Measurements from ENCODE around the gene PDE4C.

Gene PDE4C

DNA sequence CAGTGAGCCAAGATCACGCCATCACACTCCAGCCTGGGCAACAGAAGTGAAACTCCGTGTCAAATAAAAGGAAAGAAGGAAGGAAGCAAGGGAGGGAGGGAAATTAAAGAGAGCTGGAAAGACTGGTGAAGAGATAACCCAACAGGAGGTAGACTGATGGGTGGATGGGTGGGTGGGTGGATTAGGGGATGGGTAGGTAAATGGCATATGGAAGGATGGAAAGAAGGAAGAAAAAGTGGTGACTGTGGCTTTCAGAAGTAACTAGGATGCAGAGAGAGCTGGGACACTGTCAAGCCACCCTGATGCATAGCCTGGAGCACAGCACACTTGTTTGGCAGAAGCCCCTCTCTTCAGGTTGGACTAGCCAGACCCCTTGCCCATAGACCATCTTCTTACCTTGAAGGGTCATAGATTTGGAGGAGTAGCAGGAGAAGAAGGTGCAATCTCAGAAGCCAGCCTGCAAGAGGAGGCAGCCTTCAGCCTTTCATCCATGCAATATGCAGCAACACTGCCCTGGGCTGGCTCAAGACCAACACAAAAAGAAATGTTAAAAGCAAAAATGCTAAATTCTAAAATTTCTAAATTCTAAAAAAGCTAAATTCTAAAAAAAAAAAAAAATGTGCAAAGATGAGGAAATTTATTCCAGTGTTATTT is 43.0 kb upstream of the PDE4C start:
- no peak overlapping the region for H3K27ac ChIP-seq
- TF ChIP-seq, protein P1, sequence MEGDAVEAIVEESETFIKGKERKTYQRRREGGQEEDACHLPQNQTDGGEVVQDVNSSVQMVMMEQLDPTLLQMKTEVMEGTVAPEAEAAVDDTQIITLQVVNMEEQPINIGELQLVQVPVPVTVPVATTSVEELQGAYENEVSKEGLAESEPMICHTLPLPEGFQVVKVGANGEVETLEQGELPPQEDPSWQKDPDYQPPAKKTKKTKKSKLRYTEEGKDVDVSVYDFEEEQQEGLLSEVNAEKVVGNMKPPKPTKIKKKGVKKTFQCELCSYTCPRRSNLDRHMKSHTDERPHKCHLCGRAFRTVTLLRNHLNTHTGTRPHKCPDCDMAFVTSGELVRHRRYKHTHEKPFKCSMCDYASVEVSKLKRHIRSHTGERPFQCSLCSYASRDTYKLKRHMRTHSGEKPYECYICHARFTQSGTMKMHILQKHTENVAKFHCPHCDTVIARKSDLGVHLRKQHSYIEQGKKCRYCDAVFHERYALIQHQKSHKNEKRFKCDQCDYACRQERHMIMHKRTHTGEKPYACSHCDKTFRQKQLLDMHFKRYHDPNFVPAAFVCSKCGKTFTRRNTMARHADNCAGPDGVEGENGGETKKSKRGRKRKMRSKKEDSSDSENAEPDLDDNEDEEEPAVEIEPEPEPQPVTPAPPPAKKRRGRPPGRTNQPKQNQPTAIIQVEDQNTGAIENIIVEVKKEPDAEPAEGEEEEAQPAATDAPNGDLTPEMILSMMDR (conservative IDR thresholded peaks at IDR 0.05) = no peak

DNA sequence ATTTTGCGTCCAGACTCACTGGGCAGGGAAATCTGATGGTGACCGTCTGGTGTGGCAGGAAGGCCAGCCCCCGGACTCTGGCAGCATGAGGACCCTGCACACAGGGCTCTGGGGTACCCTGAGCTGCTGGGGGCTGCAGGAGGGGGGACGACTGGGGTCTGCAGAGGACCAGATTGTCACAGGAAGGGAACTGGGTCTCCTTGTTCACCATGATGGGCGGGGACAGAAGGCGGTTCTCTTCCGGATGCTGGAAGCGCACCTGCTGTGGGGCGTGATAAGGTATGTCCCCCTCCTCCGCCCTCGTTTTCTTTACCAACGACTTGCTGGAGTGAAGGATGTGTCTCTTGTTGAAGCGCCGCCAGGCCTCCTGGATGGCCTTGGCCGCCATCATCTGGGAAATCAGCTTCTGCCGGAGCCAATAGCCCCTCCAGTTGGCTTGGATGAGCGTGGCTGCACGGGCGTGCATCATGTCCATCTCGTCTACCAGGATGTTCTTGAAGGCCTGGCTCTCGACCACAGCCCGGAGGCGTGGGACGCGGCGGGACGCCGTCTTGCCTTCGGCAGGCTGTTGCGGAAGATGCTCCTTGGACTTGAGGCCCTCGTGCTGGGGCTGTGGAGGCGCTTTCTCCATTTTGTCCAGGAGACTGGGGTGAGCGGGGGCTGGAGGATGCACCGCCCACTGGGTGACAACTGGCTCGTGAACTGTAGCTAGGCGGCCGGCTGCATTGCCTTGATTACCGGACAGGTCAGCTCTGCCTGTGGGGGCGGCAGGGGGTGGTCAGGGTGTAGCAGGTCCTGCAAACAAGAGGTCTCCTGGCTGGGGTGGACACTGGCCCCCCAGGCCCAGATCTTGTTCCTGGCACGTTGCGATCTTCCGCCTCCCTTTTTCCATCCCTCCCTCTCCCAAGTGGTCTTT is 40.8 kb upstream of the PDE4C start:
- H3K27ac ChIP-seq = no peak overlapping the region
- TF ChIP-seq, protein P1 (conservative IDR thresholded peaks at IDR 0.05) = no peak

DNA sequence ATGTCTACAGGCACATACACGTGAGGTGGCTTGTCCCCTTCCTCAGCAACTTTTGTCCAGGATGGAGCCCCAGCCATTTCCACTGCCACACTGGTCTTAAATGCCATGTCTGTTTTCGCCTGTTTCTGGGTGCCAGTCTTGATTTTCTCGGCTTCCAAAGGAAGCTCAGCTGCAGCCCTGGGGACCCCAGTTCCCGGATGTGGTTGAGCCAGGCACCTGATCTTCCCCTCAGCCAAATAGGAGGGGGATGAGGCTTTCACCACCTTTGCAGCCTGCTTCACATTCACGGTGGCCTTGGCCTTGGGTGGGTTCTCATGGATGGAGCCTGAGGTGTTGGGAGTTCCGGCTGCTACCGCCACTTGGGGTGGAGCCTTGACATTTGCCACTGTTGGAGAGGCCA is 39.3 kb upstream of the PDE4C start:
- TF ChIP-seq, protein P1 (conservative IDR thresholded peaks at IDR 0.05) = no peak
- H3K27ac ChIP-seq = no peak overlapping the region

DNA sequence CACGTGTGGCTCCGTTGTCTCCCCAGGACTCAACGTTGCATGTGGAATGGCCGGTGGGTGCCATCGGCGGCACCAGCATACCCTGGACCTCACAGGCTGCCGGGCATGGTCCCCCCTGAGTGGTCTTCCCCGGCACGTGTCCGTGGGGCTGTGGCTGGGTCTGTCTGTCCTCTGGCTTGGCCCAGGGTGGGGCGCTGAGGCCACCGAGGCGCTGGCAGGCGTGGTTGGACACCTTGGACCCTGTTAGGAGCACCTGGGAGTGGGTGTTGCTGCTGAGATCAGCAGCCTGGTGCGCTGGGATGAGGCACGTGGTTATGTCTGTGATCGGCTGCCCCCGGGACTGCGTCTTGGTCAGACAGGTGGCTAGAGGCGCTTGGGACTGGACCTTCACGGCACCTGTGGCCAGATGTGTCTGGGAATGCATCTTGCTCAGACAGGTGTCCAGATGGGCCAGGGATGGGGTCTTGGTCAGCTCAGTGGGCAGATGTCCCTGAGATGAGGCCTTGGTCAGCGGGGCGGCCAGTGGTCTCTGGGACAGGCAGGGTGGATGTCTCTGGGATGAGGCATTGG is 38.8 kb upstream of the PDE4C start:
- H3K27ac ChIP-seq = no peak overlapping the region
- TF ChIP-seq, protein P1 (conservative IDR thresholded peaks at IDR 0.05) = no peak

DNA sequence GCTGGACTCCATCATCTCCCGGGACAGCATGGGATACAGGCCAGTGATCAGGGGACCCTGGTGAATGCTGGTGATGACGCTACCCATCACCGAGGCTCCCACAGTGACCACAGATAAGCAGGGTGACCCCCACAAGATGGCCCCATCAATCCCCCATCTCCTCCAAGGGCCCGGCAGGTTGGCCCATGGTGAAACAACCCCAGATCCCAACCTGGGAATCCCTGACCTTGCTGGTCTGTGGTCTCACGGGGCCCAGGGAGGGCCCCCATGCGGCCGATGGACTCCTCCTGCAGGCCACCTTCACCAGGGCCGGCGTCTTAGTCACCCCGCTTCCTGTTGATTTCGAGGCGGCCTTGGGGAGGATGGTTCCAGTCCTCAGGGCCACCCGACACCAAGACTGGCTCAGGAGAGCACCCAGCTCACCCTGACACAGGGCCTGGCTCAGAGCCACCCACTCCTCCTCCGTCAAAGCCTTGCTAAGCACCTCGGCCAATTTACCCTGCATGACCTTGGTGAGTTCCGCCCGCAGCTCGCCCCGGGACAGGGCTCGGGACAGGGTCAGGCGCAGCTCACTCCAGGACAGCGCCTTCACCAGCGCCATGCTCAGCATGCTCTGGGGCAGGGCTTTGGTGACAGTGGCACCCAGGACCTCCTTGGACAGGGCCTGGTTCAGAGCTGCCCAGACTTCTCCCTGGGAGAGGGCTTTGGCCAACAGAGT is 38.1 kb upstream of the PDE4C start:
- H3K27ac ChIP-seq = no peak overlapping the region
- TF ChIP-seq, protein P1 (conservative IDR thresholded peaks at IDR 0.05) = no peak

- H3K27ac ChIP-seq = no peak overlapping the region
- TF ChIP-seq, protein P1 (conservative IDR thresholded peaks at IDR 0.05) = no peak
These were observed 37.3 kb upstream of the PDE4C start for GRCh38 chr19:18263324-18264136.
